NCI-H2107 (cell line): ENCODE measurements around the gene MAPRE2.

Experiments
- DNase-seq: peaks from one replicate; lab custom pipeline; 2025; lab: John Stamatoyannopoulos, UW

Gene MAPRE2

GRCh38 chr18:35062408-35062807 lies 21.2 kb downstream of the MAPRE2 start:
- no peak for DNase-seq

- DNase-seq, result no peak
These were observed 22.9 kb downstream of the MAPRE2 start for GRCh38 chr18:35063875-35064690.

- no peak for DNase-seq
These were observed 26.2 kb downstream of the MAPRE2 start for GRCh38 chr18:35067454-35067853.

GRCh38 chr18:35071819-35072247 lies 30.6 kb downstream of the MAPRE2 start:
- DNase-seq, result no peak

GRCh38 chr18:35072616-35073015 lies 31.4 kb downstream of the MAPRE2 start:
- no peak for DNase-seq

- no peak for DNase-seq
These were observed 32.2 kb downstream of the MAPRE2 start for GRCh38 chr18:35073186-35074105.

GRCh38 chr18:35074581-35074980 lies 33.4 kb downstream of the MAPRE2 start:
- no peak for DNase-seq

- no peak for DNase-seq
These were observed 33.9 kb downstream of the MAPRE2 start for GRCh38 chr18:35075132-35075531.

GRCh38 chr18:35076135-35076924 lies 35.1 kb downstream of the MAPRE2 start:
- DNase-seq, result no peak

- DNase-seq, result no peak
These were observed 36.7 kb downstream of the MAPRE2 start for GRCh38 chr18:35077937-35078336.

GRCh38 chr18:35080058-35080457 lies 38.8 kb downstream of the MAPRE2 start:
- DNase-seq, result no peak

- DNase-seq, result no peak
These were observed 42.0 kb downstream of the MAPRE2 start for GRCh38 chr18:35083174-35083712.

- DNase-seq, result no peak
These were observed 43.6 kb downstream of the MAPRE2 start for GRCh38 chr18:35084494-35085449.

GRCh38 chr18:35085450-35086380 lies 44.5 kb downstream of the MAPRE2 start:
- DNase-seq, result no peak

- no peak for DNase-seq
These were observed 45.5 kb downstream of the MAPRE2 start for GRCh38 chr18:35086704-35087103.

GRCh38 chr18:35087726-35088125 lies 46.5 kb downstream of the MAPRE2 start:
- DNase-seq, result no peak

GRCh38 chr18:35088921-35089320 lies 47.7 kb downstream of the MAPRE2 start:
- DNase-seq, result no peak

- no peak for DNase-seq
These were observed 48.2 kb downstream of the MAPRE2 start for GRCh38 chr18:35089382-35089781.

GRCh38 chr18:35089891-35090550 lies 48.8 kb downstream of the MAPRE2 start:
- DNase-seq, result no peak
